H9 (cell line): ENCODE data around the gene GPM6B. TPM values are rescaled to one million over a fixed set of nuclear protein-coding genes. Genes with fewer than 3 reads are reported as not detected.

Experiments used
- DNase-seq: peaks from one replicate; pipeline ENCODE4 v3.0.0-alpha.2; 2017
- H2AFZ ChIP-seq: one replicate; pipeline ENCODE4 v1.6.1; 2013; ENCODE audit warnings: mild to moderate bottlenecking, low read length, control low read depth, moderate library complexity
- H2AK5ac ChIP-seq: 2 replicates; pipeline ENCODE4 v1.6.1; 2013; ENCODE audit warnings: low read length, control low read depth, mixed read lengths; ENCODE audit not compliant: insufficient read length
- H2BK120ac ChIP-seq: one replicate; pipeline ENCODE4 v1.6.1; 2013; ENCODE audit warnings: low read depth, mild to moderate bottlenecking, low read length, control low read depth, inconsistent platforms; ENCODE audit not compliant: poor library complexity, severe bottlenecking
- H2BK12ac ChIP-seq: 2 replicates; pipeline ENCODE4 v1.6.1; 2013; ENCODE audit warnings: low read length, control low read depth, mixed read lengths, low read depth; ENCODE audit not compliant: insufficient read length
- H2BK15ac ChIP-seq: 2 replicates; pipeline ENCODE4 v1.6.1; 2013; ENCODE audit warnings: low read depth, low read length, control low read depth
- H2BK20ac ChIP-seq: one replicate; pipeline ENCODE4 v1.6.1; 2013; ENCODE audit warnings: low read depth, mild to moderate bottlenecking, low read length, control low read depth, inconsistent platforms; ENCODE audit not compliant: poor library complexity, severe bottlenecking
- H2BK5ac ChIP-seq: 2 replicates; pipeline ENCODE4 v1.6.1; 2013; ENCODE audit warnings: low read length, control low read depth, mixed read lengths; ENCODE audit not compliant: insufficient read length
- H3K14ac ChIP-seq: 2 replicates; pipeline ENCODE4 v1.6.1; 2013; ENCODE audit warnings: low read length, control low read depth; ENCODE audit not compliant: insufficient read depth
- H3K18ac ChIP-seq: 2 replicates; pipeline ENCODE4 v1.6.1; 2013; ENCODE audit warnings: low read depth, mild to moderate bottlenecking, mixed read lengths, low read length, control low read depth; ENCODE audit not compliant: insufficient read length
- H3K23ac ChIP-seq: 2 replicates; pipeline ENCODE4 v1.6.1; 2013; ENCODE audit warnings: low read length, control low read depth, mixed read lengths, low read depth; ENCODE audit not compliant: insufficient read length
- H3K23me2 ChIP-seq: 2 replicates; pipeline ENCODE4 v1.6.1; 2013; ENCODE audit warnings: low read depth, mild to moderate bottlenecking, mixed read lengths, low read length, control low read depth; ENCODE audit not compliant: insufficient read length, poor library complexity, severe bottlenecking
- H3K27ac ChIP-seq: 2 replicates; pipeline ENCODE4 v1.5.1; 2013; ENCODE audit warnings: low read length, control low read depth, mixed read lengths, low read depth; ENCODE audit not compliant: insufficient read length
- H3K27me3 ChIP-seq: 2 replicates; pipeline ENCODE4 v1.6.1; 2013; ENCODE audit warnings: low read length, control low read depth, inconsistent platforms; ENCODE audit not compliant: insufficient read depth
- H3K4ac ChIP-seq: 2 replicates; pipeline ENCODE4 v1.6.1; 2013; ENCODE audit warnings: low read depth, mild to moderate bottlenecking, control low read depth, inconsistent platforms, low read length, moderate library complexity
- H3K4me1 ChIP-seq: 2 replicates; pipeline ENCODE4 v1.6.1; 2013; ENCODE audit warnings: low read length, control low read depth, inconsistent platforms; ENCODE audit not compliant: insufficient read depth
- H3K4me2 ChIP-seq: 2 replicates; pipeline ENCODE4 v1.6.1; 2013; ENCODE audit warnings: low read length, control low read depth, mixed read lengths; ENCODE audit not compliant: insufficient read length, insufficient read depth
- H3K56ac ChIP-seq: 2 replicates; pipeline ENCODE4 v1.6.1; 2013; ENCODE audit warnings: low read depth, mild to moderate bottlenecking, mixed read lengths, low read length, control low read depth; ENCODE audit not compliant: insufficient read length
- H3K79me1 ChIP-seq: 2 replicates; pipeline ENCODE4 v1.6.1; 2013; ENCODE audit warnings: low read depth, mild to moderate bottlenecking, moderate library complexity, low read length, control low read depth, inconsistent platforms; ENCODE audit not compliant: insufficient read depth, poor library complexity, severe bottlenecking
- H3K79me2 ChIP-seq: 2 replicates; pipeline ENCODE4 v1.6.1; 2013; ENCODE audit warnings: low read length, control low read depth, inconsistent platforms; ENCODE audit not compliant: insufficient read depth
- H3K9ac ChIP-seq: 2 replicates; pipeline ENCODE4 v1.6.1; 2013; ENCODE audit warnings: low read length, control low read depth, mixed read lengths; ENCODE audit not compliant: insufficient read length; ENCODE audit errors: extremely low read depth
- H3K9me3 ChIP-seq: one replicate; pipeline ENCODE4 v1.6.1; 2013; ENCODE audit warnings: low read depth, low read length, inconsistent platforms; ENCODE audit not compliant: control insufficient read depth
- H3T11ph ChIP-seq: one replicate; pipeline ENCODE4 v1.6.1; 2013; ENCODE audit warnings: mild to moderate bottlenecking, low read length, control low read depth, inconsistent platforms
- H4K20me1 ChIP-seq: one replicate; pipeline ENCODE4 v1.6.1; 2013; ENCODE audit not compliant: control insufficient read depth, insufficient read length, insufficient read depth
- H4K5ac ChIP-seq: 2 replicates; pipeline ENCODE4 v1.6.1; 2013; ENCODE audit warnings: low read depth, mild to moderate bottlenecking, mixed read lengths, low read length, control low read depth; ENCODE audit not compliant: insufficient read length
- H4K8ac ChIP-seq: replicated peaks from 2 replicates; pipeline ENCODE4 v1.6.1; 2013; ENCODE audit warnings: low read length, control low read depth, mixed read lengths, low read depth; ENCODE audit not compliant: insufficient read length
- H4K91ac ChIP-seq: 2 replicates; pipeline ENCODE4 v1.6.1; 2013; ENCODE audit warnings: low read depth, mild to moderate bottlenecking, moderate library complexity, mixed read lengths, low read length, control low read depth; ENCODE audit not compliant: insufficient read length
- H3K27ac Mint-ChIP-seq, 3 experiments: 2 replicates in 2 of 3; 3 replicates in 1 of 3; pipeline ENCODE4 v1.8.0; 2020 to 2021; ENCODE audit warnings: mixed read lengths in 3 of 3, mild to moderate bottlenecking in 1 of 3, moderate library complexity in 1 of 3
- H3K27me3 Mint-ChIP-seq: 2 replicates; pipeline ENCODE4 v1.8.0; 2021; ENCODE audit warnings: low read depth, mild to moderate bottlenecking, moderate library complexity, mixed read lengths
- H3K36me3 Mint-ChIP-seq, 3 experiments: 2 replicates in 2 of 3; 3 replicates in 1 of 3; pipeline ENCODE4 v1.8.0; 2020 to 2021; ENCODE audit warnings: low read depth in 3 of 3, mixed read lengths in 3 of 3; ENCODE audit not compliant: insufficient read depth in 1 of 3
- H3K4me1 Mint-ChIP-seq, 2 experiments: 2 replicates each; pipeline ENCODE4 v1.8.0; 2020; ENCODE audit warnings: mixed read lengths in 2 of 2
- H3K4me3 Mint-ChIP-seq, 2 experiments: 2 replicates in 1 of 2; 3 replicates in 1 of 2; pipeline ENCODE4 v1.8.0; 2020 to 2021; ENCODE audit warnings: mild to moderate bottlenecking in 2 of 2, mixed read lengths in 2 of 2, moderate library complexity in 1 of 2
- H3K9me3 Mint-ChIP-seq, 2 experiments: 2 replicates in 1 of 2; 3 replicates in 1 of 2; pipeline ENCODE4 v1.8.0; 2020; ENCODE audit warnings: mild to moderate bottlenecking in 2 of 2, mixed read lengths in 2 of 2, moderate library complexity in 1 of 2
- CTCF ChIP-seq: fragments of 200-600 bp; sonication (generic); conservative IDR thresholded peaks from 3 replicates; pipeline ENCODE4 v1.8.0; 2021; ENCODE audit warnings: antibody characterized with exemption, mild to moderate bottlenecking
- total RNA-seq: library from RNA; stranded (reverse); gene quantifications from 2 replicates; pipeline ENCODE4 v1.2.1, GENCODE V29; 2021

GPM6B gene
- total RNA-seq, 1 experiment from 2014 or later, result 73.9 TPM

- Histone ChIP-seq H3K14ac (no peak overlapping the region), H3K56ac (no peak overlapping the region), H3K4me1 (no peaks in the 10 kb centered on the region; the same call in 1 of the 2 replicates), H3K9ac (no peak overlapping the region), H3K18ac (no peak overlapping the region), H4K91ac (no peak overlapping the region), H2AK5ac (no peak overlapping the region), H3K27me3 (no peaks in the 10 kb centered on the region; the same call in 1 of the 2 replicates), H3K4ac (no peak overlapping the region), H2BK20ac (no peak overlapping the region), H2BK5ac (no peak overlapping the region), H3K23me2 (no peaks in the 10 kb centered on the region), H2AFZ (no peak overlapping the region), H4K20me1 (no peaks in the 10 kb centered on the region), H4K5ac (no peak overlapping the region), H3K27ac (no peak overlapping the region), H2BK15ac (no peak overlapping the region), H4K8ac (no peak overlapping the region), H3K23ac (no peak overlapping the region), H3T11ph (no peak overlapping the region), H3K79me1 (no peaks in the 10 kb centered on the region), H2BK120ac (no peak overlapping the region), H2BK12ac (no peak overlapping the region), H3K9me3 (no peaks in the 10 kb centered on the region), H3K4me2 (no peak overlapping the region), H3K79me2 (peaks cover 2% of the 10 kb centered on the region; the same call in 1 of the 2 replicates)
- Mint-ChIP-seq H3K4me1 (peaks cover 13 to 29% of the 10 kb centered on the region in 2 experiments), H3K27me3 (peaks cover 2% of the 10 kb centered on the region; the same call in 1 of the 2 replicates), H3K27ac (no peak overlapping the region), H3K9me3 (peaks cover 11 to 44% of the 10 kb centered on the region in 2 experiments), H3K36me3 (peaks cover 5 to 20% (median 10%) of the 10 kb centered on the region in 3 experiments; a peak in 5 of 7 replicates), H3K4me3 (no peak overlapping the region)
- DNase-seq, result no peak
- no peak for TF ChIP-seq CTCF
Observed at GRCh38 chrX:13808865-13809264, 8.0 kb downstream of the GPM6B start.
